Uterus (tissue), 4 donors: Measurements from ENCODE around the gene KCNH1. TPM values are rescaled to one million over a fixed set of nuclear protein-coding genes. Genes with fewer than 3 reads are reported as not detected.

Experiments
- DNase-seq, 2 donors: peaks; one replicate each; pipeline ENCODE4 v3.0.0-alpha.2; 2019 to 2020
- H3K27ac ChIP-seq, 2 donors: fragments of 200-600 bp; sonication (generic); 1 replicate in 1 of 2; 2 replicates in 1 of 2; pipeline ENCODE4 v1.5.1; 2016 to 2018
- H3K27me3 ChIP-seq, 2 donors: fragments of 200-600 bp; sonication (generic); one replicate each; pipeline ENCODE4 v1.5.1; 2018 to 2019; ENCODE audit warnings: control low read depth in 1 of 2
- H3K36me3 ChIP-seq, 2 donors: fragments of 200-600 bp; sonication (generic); one replicate each; pipeline ENCODE4 v1.5.1; 2019; ENCODE audit warnings: control low read depth in 1 of 2
- H3K4me1 ChIP-seq, 2 donors: fragments of 200-600 bp; sonication (generic); one replicate each; pipeline ENCODE4 v1.5.1; 2018 to 2019; ENCODE audit warnings: control low read depth in 1 of 2
- H3K4me3 ChIP-seq, 2 donors: fragments of 200-600 bp; sonication (generic); 1 replicate in 1 of 2; 2 replicates in 1 of 2; pipeline ENCODE4 v1.5.1; 2018 to 2019; ENCODE audit warnings: mild to moderate bottlenecking in 1 of 2
- H3K9me3 ChIP-seq, 2 donors: fragments of 200-600 bp; sonication (generic); one replicate each; pipeline ENCODE4 v1.5.1; 2019; ENCODE audit warnings: control low read depth in 1 of 2
- POLR2A ChIP-seq, 2 donors: fragments of 450-650 bp; IDR thresholded peaks; one replicate each; pipeline ENCODE4 v1.6.1; 2016; ENCODE audit warnings: antibody characterized with exemption in 2 of 2, mild to moderate bottlenecking in 1 of 2, moderate library complexity in 1 of 2
- intact Hi-C: fragments of 100-400 bp; cut with DNase I; formaldehyde crosslinking; loops from one replicate; pipeline ENCODE4 v1.15.1; 2023; ENCODE audit warnings: low total_unique reads
- total RNA-seq, 4 donors: library from RNA; depleted of rRNA in 3 of 4; stranded (reverse); fragments of >200 nt in 3 of 4; gene quantifications; one replicate each; pipeline versions ENCODE4 v1.1.0 to v1.2.4, GENCODE V29; 2014 to 2023
- TF ChIP-seq, protein P1 (sequence below), 4 experiments: fragments of 200-600 bp in 2 of 4; fragments of 450-650 bp in 2 of 4; sonication (generic) in 2 of 4; IDR thresholded peaks; one replicate each; pipeline ENCODE4 v1.5.1; 2016 to 2019; ENCODE audit warnings: antibody characterized with exemption in 4 of 4, mild to moderate bottlenecking in 2 of 4, moderate library complexity in 1 of 4
- donor health status: DM: yes; HTN: yes; CAD: no.

The KCNH1 gene
- total RNA-seq, 4 donors from 2014 or later: 1.1 to 1.5 TPM; not detected in 2

DNA sequence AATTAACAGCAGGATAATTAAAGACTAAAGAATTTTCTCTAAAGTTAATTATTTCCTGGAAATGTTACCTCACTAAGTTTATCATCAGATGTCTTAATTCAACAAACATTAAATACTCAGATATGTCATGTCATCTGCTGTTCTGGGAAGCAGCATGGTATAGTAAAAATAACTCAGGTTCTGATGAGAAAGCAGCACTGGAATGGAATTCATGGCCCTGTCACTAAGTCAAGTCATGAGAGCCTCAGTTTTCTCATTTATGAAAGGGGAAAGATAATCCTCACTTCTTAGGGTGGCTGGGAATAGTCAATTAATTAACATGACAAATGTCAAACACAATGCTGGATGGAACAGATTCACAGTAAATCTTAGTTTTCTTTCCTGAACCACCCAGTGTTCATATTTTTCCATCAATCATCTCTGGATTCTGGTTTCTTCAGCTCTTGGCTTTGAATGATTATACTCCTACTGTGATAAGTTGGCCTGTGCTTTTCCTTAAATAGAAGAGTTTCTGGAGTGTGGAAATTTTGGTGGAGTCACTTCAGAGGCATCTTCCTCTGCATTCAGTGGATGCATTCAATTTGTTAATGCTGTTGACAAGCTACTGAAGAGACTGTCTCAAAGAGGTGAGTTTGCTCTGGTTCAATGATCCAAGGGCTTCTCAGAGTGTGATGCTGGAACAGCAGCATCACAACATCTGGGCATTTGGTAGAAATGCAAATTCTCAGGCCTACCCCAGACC, 319.4 kb downstream of the KCNH1 start:
- intact Hi-C loops: no loop called here
- no peaks in the 10 kb centered on the region for H3K4me1 ChIP-seq
- no peak overlapping the region for H3K4me3 ChIP-seq
- no peaks in the 10 kb centered on the region for H3K36me3 ChIP-seq
- no peak for DNase-seq
- TF ChIP-seq, protein P1, sequence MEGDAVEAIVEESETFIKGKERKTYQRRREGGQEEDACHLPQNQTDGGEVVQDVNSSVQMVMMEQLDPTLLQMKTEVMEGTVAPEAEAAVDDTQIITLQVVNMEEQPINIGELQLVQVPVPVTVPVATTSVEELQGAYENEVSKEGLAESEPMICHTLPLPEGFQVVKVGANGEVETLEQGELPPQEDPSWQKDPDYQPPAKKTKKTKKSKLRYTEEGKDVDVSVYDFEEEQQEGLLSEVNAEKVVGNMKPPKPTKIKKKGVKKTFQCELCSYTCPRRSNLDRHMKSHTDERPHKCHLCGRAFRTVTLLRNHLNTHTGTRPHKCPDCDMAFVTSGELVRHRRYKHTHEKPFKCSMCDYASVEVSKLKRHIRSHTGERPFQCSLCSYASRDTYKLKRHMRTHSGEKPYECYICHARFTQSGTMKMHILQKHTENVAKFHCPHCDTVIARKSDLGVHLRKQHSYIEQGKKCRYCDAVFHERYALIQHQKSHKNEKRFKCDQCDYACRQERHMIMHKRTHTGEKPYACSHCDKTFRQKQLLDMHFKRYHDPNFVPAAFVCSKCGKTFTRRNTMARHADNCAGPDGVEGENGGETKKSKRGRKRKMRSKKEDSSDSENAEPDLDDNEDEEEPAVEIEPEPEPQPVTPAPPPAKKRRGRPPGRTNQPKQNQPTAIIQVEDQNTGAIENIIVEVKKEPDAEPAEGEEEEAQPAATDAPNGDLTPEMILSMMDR (IDR thresholded peaks at IDR 0.05): no peak
- no peak for TF ChIP-seq POLR2A (IDR thresholded peaks at IDR 0.05)
- H3K27ac ChIP-seq: no peak overlapping the region
- no peaks in the 10 kb centered on the region for H3K9me3 ChIP-seq
- no peaks in the 10 kb centered on the region for H3K27me3 ChIP-seq

DNA sequence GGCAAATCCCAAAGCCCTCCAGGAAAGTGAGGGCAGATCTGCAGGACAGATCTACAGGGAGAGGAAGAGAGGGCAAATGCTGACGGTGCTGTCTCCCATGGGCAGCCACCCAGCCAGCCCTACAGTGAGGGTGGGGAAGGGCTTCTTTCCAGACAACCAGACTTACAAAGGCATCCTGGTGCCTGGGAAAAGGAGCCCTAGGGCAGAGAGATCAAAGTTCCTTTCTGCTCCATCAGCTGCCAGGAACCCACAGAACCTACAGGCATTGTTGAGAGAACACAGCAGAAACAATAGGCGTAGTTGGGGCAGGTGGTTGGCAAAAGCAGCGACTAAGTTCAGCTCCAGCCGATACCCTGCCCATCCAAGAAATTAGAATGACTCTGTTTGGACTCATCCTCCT, 332.4 kb downstream of the KCNH1 start:
- no peaks in the 10 kb centered on the region for H3K9me3 ChIP-seq
- no peak for TF ChIP-seq POLR2A (IDR thresholded peaks at IDR 0.05)
- TF ChIP-seq, protein P1 (IDR thresholded peaks at IDR 0.05): no peak
- H3K36me3 ChIP-seq: no peaks in the 10 kb centered on the region
- intact Hi-C loops: no loop called here
- no peak for DNase-seq
- H3K4me1 ChIP-seq: no peaks in the 10 kb centered on the region
- no peak overlapping the region for H3K27ac ChIP-seq
- no peaks in the 10 kb centered on the region for H3K27me3 ChIP-seq
- no peak overlapping the region for H3K4me3 ChIP-seq

DNA sequence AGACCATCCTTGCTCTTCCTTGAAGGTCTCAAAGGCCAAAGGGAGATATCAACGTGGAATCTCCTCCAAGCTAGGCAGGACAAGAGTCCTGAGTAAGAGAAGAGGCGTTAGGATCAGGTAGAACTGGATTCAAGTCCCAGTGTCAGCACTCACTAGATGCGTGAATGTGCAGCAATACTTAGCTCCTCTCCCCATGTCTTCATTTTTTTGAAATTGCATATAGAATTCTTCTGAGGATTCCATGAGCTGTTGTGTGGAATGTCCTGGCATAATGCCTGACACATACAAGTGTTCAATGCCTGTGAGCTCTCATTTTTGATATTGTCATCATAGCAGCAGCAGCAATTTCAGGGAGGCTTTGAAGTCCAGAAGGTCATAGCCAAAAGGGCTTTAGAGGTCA, 333.2 kb downstream of the KCNH1 start:
- DNase-seq: no peak
- H3K4me3 ChIP-seq: no peak overlapping the region

DNA sequence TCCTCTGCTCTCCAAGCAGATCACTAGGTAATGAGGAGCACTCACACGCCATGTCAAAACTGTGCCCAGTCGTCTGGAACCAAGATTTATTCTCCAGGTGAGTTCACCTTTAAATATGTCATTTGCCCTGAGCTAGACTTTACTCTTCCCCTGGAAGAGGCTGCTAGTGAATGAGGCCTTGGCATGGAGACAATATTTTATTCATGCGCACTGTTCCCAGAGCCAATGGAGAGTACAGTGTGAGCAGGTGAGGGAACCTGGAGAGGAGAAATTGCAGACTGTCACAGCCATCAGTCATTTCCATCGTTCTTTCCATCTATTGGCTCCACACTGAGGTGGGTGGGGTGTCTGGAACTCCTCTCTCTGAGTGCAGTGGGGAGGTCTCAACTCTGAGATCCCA, 333.6 kb downstream of the KCNH1 start:
- no peak for DNase-seq
- intact Hi-C loops: no loop called here

More for the DNA sequence above, 333.2 kb downstream of the KCNH1 start:
- Histone ChIP-seq H3K4me1 (no peaks in the 10 kb centered on the region), H3K36me3 (no peaks in the 10 kb centered on the region), H3K27me3 (no peaks in the 10 kb centered on the region), H3K27ac (no peak overlapping the region), H3K9me3 (no peaks in the 10 kb centered on the region)
- TF ChIP-seq, protein P1 (IDR thresholded peaks at IDR 0.05): no peak
- TF ChIP-seq POLR2A (IDR thresholded peaks at IDR 0.05): no peak
- intact Hi-C loops: no loop called here

DNA sequence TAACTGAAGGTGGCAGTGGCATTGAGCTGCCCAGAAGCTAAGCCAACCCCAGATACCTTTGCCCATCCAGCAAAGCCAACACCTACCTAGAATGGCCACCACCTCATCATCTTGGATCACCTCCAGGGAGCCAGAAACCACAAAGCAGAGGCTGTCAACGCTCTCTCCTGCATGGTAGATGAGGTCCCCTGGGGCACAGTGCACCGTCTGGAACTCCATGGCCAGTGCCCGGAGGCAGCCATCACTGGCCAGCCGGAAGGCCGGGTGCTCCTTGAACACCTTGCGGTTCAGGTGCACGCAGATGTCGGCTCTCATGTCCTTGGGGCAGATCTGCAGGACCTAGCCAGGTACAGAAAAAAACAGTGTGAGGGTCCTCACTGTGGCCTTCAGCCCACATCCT, 336.5 kb downstream of the KCNH1 start:
- DNase-seq: no peak
- H3K36me3 ChIP-seq: no peaks in the 10 kb centered on the region
- intact Hi-C loops: no loop called here
- no peak overlapping the region for H3K4me3 ChIP-seq
- no peak overlapping the region for H3K27ac ChIP-seq
- H3K27me3 ChIP-seq: no peaks in the 10 kb centered on the region
- TF ChIP-seq, protein P1 (IDR thresholded peaks at IDR 0.05): no peak
- no peak for TF ChIP-seq POLR2A (IDR thresholded peaks at IDR 0.05)
- H3K4me1 ChIP-seq: no peaks in the 10 kb centered on the region
- H3K9me3 ChIP-seq: no peaks in the 10 kb centered on the region

More for the DNA sequence above, 333.6 kb downstream of the KCNH1 start:
- Histone ChIP-seq H3K27me3 (no peaks in the 10 kb centered on the region), H3K27ac (no peak overlapping the region), H3K36me3 (no peaks in the 10 kb centered on the region), H3K4me3 (no peak overlapping the region), H3K4me1 (no peaks in the 10 kb centered on the region), H3K9me3 (no peaks in the 10 kb centered on the region)
- TF ChIP-seq, protein P1 (IDR thresholded peaks at IDR 0.05): no peak
- TF ChIP-seq POLR2A (IDR thresholded peaks at IDR 0.05): no peak
